Nephron (organoid): ENCODE measurements around the gene TOP1.

Source experiments
- H3K27ac Mint-ChIP-seq, 3 experiments: 2 replicates each; pipeline ENCODE4 v1.8.0; 2020; ENCODE audit warnings: mixed read lengths in 3 of 3, mild to moderate bottlenecking in 2 of 3, moderate library complexity in 1 of 3
- H3K27me3 Mint-ChIP-seq: 2 replicates; pipeline ENCODE4 v1.8.0; 2021; ENCODE audit warnings: low read depth, mild to moderate bottlenecking, moderate library complexity, mixed read lengths
- H3K36me3 Mint-ChIP-seq: 2 replicates; pipeline ENCODE4 v1.8.0; 2020; ENCODE audit warnings: low read depth, mixed read lengths
- H3K4me1 Mint-ChIP-seq: 2 replicates; pipeline ENCODE4 v1.8.0; 2020; ENCODE audit warnings: mixed read lengths
- H3K4me3 Mint-ChIP-seq, 3 experiments: 2 replicates each; pipeline ENCODE4 v1.8.0; 2020; ENCODE audit warnings: mild to moderate bottlenecking in 3 of 3, mixed read lengths in 3 of 3, moderate library complexity in 2 of 3
- H3K9me3 Mint-ChIP-seq: 2 replicates; pipeline ENCODE4 v1.8.0; 2020; ENCODE audit warnings: mixed read lengths
- TF ChIP-seq, protein P1 (sequence below), 3 experiments: fragments of 200-600 bp; sonication (generic); IDR thresholded peaks; one replicate each; pipeline ENCODE4 v1.5.0; 2021; ENCODE audit warnings: antibody characterized with exemption in 3 of 3; ENCODE audit not compliant: unreplicated experiment in 3 of 3

Gene TOP1

DNA sequence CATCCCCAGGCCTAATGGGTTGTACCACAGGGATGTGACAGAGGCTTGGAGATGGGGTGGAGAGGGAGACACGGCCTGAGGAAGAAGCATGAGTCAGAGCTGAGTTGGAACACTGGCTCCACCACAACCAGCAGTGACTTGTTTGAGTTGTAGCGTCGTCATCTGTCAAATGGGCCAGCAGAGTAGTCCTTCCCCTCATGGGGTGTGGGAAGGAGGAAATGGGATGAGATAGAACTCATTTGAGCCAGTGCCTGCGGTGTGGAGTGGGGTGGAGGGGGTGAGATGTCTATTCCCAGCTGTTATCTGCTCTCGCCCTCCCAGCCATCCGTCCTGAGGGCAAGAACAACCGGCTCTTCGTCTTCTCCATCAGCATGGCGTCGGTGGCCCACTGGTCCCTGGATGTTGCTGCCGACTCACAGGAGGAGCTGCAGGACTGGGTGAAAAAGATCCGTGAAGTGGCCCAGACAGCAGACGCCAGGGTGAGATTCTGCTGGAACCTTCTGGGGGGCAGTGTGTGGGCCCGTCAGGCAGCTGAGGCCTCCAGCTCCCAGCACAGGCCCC lies 141.2 kb downstream of the TOP1 start:
- Mint-ChIP-seq H3K4me1 (peaks cover 12% of the 10 kb centered on the region), H3K4me3 (no peak overlapping the region), H3K27me3 (no peaks in the 10 kb centered on the region), H3K27ac (no peak overlapping the region), H3K9me3 (no peaks in the 10 kb centered on the region), H3K36me3 (peaks cover 82% of the 10 kb centered on the region)
- TF ChIP-seq, protein P1, sequence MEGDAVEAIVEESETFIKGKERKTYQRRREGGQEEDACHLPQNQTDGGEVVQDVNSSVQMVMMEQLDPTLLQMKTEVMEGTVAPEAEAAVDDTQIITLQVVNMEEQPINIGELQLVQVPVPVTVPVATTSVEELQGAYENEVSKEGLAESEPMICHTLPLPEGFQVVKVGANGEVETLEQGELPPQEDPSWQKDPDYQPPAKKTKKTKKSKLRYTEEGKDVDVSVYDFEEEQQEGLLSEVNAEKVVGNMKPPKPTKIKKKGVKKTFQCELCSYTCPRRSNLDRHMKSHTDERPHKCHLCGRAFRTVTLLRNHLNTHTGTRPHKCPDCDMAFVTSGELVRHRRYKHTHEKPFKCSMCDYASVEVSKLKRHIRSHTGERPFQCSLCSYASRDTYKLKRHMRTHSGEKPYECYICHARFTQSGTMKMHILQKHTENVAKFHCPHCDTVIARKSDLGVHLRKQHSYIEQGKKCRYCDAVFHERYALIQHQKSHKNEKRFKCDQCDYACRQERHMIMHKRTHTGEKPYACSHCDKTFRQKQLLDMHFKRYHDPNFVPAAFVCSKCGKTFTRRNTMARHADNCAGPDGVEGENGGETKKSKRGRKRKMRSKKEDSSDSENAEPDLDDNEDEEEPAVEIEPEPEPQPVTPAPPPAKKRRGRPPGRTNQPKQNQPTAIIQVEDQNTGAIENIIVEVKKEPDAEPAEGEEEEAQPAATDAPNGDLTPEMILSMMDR (IDR thresholded peaks at IDR 0.05; ENCODE audit: unreplicated experiment in 3 of 3), result no peak

DNA sequence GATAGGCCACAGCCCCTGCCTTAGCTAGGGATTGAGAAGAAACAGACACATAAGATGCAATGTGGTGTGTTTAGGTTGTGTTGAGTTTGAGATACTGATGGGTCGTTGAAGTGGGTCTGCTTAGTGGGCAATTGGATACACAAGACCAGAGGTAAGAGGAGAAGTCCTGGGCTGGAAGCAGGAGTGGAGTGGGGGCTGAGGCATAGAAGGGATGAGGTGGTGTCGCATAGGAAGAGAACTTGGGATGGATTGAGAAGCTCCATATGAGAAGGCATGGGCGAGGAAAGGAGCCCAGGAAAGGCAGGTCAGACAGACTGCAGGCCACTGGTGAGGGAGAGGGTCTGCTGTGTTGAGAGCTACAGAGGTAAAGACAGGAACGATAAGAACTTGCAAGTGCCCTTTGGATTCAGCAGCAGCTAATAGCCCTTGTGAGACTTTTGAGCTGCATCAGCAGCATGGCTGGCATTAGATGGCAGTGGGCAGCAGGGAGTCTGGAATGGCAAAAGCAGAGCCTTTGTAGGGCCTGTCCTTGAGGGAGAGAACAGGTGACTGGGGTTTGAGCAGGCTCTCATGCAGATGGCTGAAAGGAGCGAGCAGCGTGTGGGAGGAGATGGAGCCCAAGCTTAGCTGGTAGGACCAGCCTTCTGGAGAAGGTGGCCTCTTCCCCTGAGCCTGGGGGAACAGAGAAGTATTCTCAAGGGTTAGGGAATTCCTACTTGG lies 141.9 kb downstream of the TOP1 start:
- peak overlapping the region in 1 of 3 experiments; percentile 2 for H3K27ac Mint-ChIP-seq

DNA sequence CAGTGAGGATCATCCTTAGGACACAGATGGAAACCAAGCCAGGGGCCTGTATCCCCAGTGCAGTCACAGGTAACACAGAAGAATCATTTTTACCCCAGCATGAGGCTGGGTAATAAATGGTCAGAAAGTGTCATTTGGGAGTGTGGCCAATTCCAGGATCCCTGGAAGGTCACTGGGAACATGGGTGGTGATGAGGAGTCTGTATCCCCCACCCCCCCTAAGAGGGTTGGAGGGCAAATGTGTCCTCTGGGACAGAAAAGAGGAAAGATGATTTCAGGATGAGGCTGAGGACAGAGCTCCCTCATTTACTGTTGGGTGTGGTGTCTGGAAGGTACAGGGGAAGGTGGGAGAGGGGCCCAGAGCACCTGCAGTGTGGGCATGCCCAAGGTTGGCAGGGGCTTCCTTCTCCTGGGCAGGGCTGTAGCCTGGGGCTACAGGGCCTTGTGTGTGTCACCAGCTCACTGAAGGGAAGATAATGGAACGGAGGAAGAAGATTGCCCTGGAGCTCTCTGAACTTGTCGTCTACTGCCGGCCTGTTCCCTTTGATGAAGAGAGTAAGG lies 143.2 kb downstream of the TOP1 start:
- Mint-ChIP-seq H3K9me3 (no peaks in the 10 kb centered on the region), H3K4me3 (no peak overlapping the region), H3K27ac (peak overlapping the region in 2 of 3 experiments; percentile 25 to 52), H3K27me3 (no peaks in the 10 kb centered on the region), H3K36me3 (peaks cover 81% of the 10 kb centered on the region), H3K4me1 (peaks cover 15% of the 10 kb centered on the region)
- TF ChIP-seq, protein P1 (IDR thresholded peaks at IDR 0.05; ENCODE audit: unreplicated experiment in 3 of 3), result no peak

More for the DNA sequence above, 141.9 kb downstream of the TOP1 start:
- Mint-ChIP-seq H3K27me3 (no peaks in the 10 kb centered on the region), H3K4me1 (peaks cover 15% of the 10 kb centered on the region), H3K9me3 (no peaks in the 10 kb centered on the region), H3K36me3 (peaks cover 82% of the 10 kb centered on the region), H3K4me3 (no peak overlapping the region)
- TF ChIP-seq, protein P1 (IDR thresholded peaks at IDR 0.05; ENCODE audit: unreplicated experiment in 3 of 3), result no peak

DNA sequence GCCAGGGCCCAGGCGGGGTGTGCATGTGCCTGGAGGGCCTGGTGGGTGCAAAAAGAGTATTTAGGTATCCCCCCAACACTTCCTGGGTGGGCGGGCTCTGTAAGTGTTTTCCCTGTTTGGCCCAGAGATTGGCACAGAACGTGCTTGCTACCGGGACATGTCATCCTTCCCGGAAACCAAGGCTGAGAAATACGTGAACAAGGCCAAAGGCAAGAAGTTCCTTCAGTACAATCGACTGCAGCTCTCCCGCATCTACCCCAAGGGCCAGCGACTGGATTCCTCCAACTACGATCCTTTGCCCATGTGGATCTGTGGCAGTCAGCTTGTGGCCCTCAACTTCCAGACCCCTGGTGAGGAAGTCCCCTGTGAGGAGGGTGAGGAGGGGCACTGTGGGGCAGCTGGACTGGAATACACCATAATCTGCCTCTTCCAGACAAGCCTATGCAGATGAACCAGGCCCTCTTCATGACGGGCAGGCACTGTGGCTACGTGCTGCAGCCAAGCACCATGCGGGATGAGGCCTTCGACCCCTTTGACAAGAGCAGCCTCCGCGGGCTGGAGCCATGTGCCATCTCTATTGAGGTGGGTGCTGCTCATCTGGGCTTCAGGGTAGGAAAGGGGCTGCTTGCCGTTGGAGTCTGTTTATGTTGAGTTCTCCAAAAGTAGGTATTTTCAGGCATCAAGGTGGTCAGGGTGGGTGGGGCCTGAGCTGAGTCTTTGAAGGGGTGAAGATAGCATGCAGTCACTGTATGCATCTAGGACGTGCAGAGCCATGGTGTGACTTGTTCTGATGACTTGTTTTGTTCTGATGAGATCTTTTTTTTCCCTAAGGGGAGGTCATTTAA lies 143.9 kb downstream of the TOP1 start:
- peaks cover 15% of the 10 kb centered on the region for H3K4me1 Mint-ChIP-seq

DNA sequence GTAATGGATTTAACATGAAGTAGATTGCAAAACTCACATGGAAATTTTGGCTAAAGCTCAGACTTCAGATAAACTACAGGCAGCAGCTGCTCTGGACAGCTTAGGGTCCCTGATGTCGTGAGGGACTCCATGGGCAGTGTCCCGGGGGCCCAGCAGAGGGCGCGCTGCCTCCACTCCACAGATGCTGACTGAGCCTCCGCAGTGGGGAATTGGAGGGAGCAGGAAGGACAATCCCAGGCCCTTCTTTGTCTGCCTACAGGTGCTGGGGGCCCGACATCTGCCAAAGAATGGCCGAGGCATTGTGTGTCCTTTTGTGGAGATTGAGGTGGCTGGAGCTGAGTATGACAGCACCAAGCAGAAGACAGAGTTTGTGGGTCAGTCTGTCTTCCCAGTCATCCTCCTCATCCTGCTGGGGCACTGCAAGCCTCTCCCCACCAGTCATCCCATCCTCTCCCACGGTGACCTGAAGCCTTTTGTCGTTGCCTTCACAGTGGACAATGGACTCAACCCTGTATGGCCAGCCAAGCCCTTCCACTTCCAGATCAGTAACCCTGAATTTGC lies 144.6 kb downstream of the TOP1 start:
- Mint-ChIP-seq H3K27me3 (no peaks in the 10 kb centered on the region), H3K4me3 (no peak overlapping the region), H3K27ac (peak overlapping the region; percentile 33 to 78 (median 70)), H3K36me3 (peaks cover 87% of the 10 kb centered on the region), H3K4me1 (peaks cover 15% of the 10 kb centered on the region), H3K9me3 (no peaks in the 10 kb centered on the region)
- TF ChIP-seq, protein P1 (IDR thresholded peaks at IDR 0.05; ENCODE audit: unreplicated experiment in 3 of 3), result peak; percentile 90 to 94 (median 93)

More for the DNA sequence above, 143.9 kb downstream of the TOP1 start:
- TF ChIP-seq, protein P1 (IDR thresholded peaks at IDR 0.05; ENCODE audit: unreplicated experiment in 3 of 3), result no peak
- peaks cover 80% of the 10 kb centered on the region for H3K36me3 Mint-ChIP-seq
- H3K9me3 Mint-ChIP-seq, result no peaks in the 10 kb centered on the region
- no peak overlapping the region for H3K4me3 Mint-ChIP-seq
- H3K27ac Mint-ChIP-seq, result peak overlapping the region; percentile 33 to 78 (median 70)
- no peaks in the 10 kb centered on the region for H3K27me3 Mint-ChIP-seq
